HUES64 (cell line): ENCODE measurements around the gene HSPA8.
"Not testable (repeated sequence)": the region's sequence is repeated elsewhere in the genome, so short reads cannot be mapped to it uniquely, and the experiment has no call there.

Source experiments
- H3K27ac ChIP-seq: 2 replicates; pipeline ENCODE4 v1.7.0; 2013; ENCODE audit warnings: low read depth, low read length, inconsistent platforms
- H3K27me3 ChIP-seq: 2 replicates; pipeline ENCODE4 v1.6.1; 2013; ENCODE audit warnings: mild to moderate bottlenecking, low read length; ENCODE audit not compliant: insufficient read depth
- H3K36me3 ChIP-seq: 2 replicates; pipeline ENCODE4 v1.6.1; 2013; ENCODE audit warnings: mild to moderate bottlenecking, low read length; ENCODE audit not compliant: insufficient read depth
- H3K4me1 ChIP-seq: 2 replicates; pipeline ENCODE4 v1.6.1; 2013; ENCODE audit warnings: mild to moderate bottlenecking, low read length, moderate library complexity; ENCODE audit not compliant: insufficient read depth
- H3K4me3 ChIP-seq: 2 replicates; pipeline ENCODE4 v1.5.1; 2013; ENCODE audit warnings: mild to moderate bottlenecking, low read length, moderate library complexity
- H3K9ac ChIP-seq: 2 replicates; pipeline ENCODE4 v1.6.1; 2013; ENCODE audit warnings: mild to moderate bottlenecking, low read depth, low read length
- H3K9me3 ChIP-seq: 2 replicates; pipeline ENCODE4 v1.6.1; 2013; ENCODE audit warnings: low read depth, low read length; ENCODE audit not compliant: insufficient read depth
- WGBS: fragments of 150-250, 120-280 bp; methylation state at CpG from one replicate; pipeline ENCODE4 v1.1.7; 2013; ENCODE audit warnings: missing lambda C conversion rate; 5-methylcytosine and 5-hydroxymethylcytosine counted together

HSPA8 gene

GRCh38 chr11:123090168-123090567 is 28.2 kb upstream of the HSPA8 start:
- H3K27ac ChIP-seq, H3K9ac ChIP-seq, H3K9me3 ChIP-seq, H3K36me3 ChIP-seq, H3K27me3 ChIP-seq, H3K4me3 ChIP-seq, H3K4me1 ChIP-seq: not testable (repeated sequence)
- 93% methylated on average over 8 of the region's 8 CpGs for WGBS

- H3K27ac ChIP-seq, H3K4me3 ChIP-seq: not testable (repeated sequence)
- WGBS: 95% methylated on average over 10 of the region's 10 CpGs
Observed at GRCh38 chr11:123088896-123089295, 27.0 kb upstream of the HSPA8 start.

GRCh38 chr11:123087657-123088056 is 25.7 kb upstream of the HSPA8 start:
- not testable (repeated sequence) for H3K4me3 ChIP-seq, H3K4me1 ChIP-seq, H3K27ac ChIP-seq, H3K9me3 ChIP-seq, H3K27me3 ChIP-seq, H3K9ac ChIP-seq
- 93% methylated on average over 5 of the region's 5 CpGs for WGBS
- peaks cover 21% of the 10 kb centered on the region for H3K36me3 ChIP-seq

More at GRCh38 chr11:123088896-123089295, 27.0 kb upstream of the HSPA8 start:
- not testable (repeated sequence) for H3K4me1 ChIP-seq, H3K27me3 ChIP-seq, H3K9ac ChIP-seq, H3K9me3 ChIP-seq
- H3K36me3 ChIP-seq: peaks cover 11% of the 10 kb centered on the region

GRCh38 chr11:123086305-123086704 is 24.4 kb upstream of the HSPA8 start:
- no peaks in the 10 kb centered on the region for H3K4me1 ChIP-seq
- no peaks in the 10 kb centered on the region for H3K9me3 ChIP-seq
- H3K27ac ChIP-seq: no peak overlapping the region
- H3K9ac ChIP-seq: no peak overlapping the region
- H3K4me3 ChIP-seq: no peak overlapping the region
- H3K36me3 ChIP-seq: peaks cover 21% of the 10 kb centered on the region
- WGBS: 86% methylated on average over 1 of the region's 1 CpG
- H3K27me3 ChIP-seq: no peaks in the 10 kb centered on the region

DNA sequence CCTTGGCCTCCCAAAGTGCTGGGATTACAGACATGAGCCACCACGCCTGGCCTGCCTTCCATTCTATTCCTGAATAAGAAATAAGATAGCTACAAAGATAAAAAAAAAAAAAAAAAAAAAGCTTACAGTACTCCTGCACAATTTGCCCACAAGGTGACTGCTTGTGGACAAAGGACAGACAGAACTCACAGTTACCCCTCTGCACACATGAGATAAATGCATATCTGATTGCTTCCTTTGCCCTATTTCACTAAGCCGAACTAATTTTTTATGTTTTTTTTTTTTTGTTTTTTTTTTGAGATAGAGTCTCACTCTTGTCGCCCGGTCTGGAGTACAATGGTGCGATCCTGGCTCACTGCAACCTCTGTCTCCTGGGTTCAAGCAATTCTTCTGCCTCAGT is 23.6 kb upstream of the HSPA8 start:
- H3K27ac ChIP-seq: no peak overlapping the region
- no peak overlapping the region for H3K4me3 ChIP-seq
- H3K9me3 ChIP-seq: no peaks in the 10 kb centered on the region
- H3K4me1 ChIP-seq: no peaks in the 10 kb centered on the region
- H3K36me3 ChIP-seq: peaks cover 21% of the 10 kb centered on the region
- WGBS: 95% methylated on average over 5 of the region's 5 CpGs
- H3K27me3 ChIP-seq: no peaks in the 10 kb centered on the region
- no peak overlapping the region for H3K9ac ChIP-seq

- Histone ChIP-seq H3K4me1 (no peaks in the 10 kb centered on the region), H3K27me3 (no peaks in the 10 kb centered on the region), H3K9me3 (no peaks in the 10 kb centered on the region), H3K36me3 (peaks cover 26% of the 10 kb centered on the region), H3K9ac (no peak overlapping the region), H3K4me3 (no peak overlapping the region), H3K27ac (no peak overlapping the region)
- 97% methylated on average over 7 of the region's 7 CpGs for WGBS
Observed at GRCh38 chr11:123084454-123084853, 22.5 kb upstream of the HSPA8 start.

DNA sequence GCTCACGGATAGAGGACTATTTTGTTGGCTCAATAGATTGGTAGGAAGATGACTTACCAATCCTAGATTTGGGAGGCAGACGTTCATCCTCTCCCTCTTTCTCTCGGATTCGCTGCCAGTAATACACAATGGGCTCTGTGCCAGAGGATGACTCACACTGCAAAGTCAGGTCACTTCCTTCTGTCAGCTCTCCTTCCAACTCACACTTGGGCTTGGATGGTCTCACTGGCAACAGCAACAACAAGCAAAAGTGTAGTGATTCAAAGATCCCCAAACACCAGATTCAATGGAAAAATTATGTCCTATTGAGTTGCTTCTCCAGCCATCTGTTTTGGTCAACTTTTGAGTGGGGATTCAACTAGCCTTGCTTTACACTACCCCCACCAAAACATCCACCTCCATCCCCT is 21.7 kb upstream of the HSPA8 start:
- no peaks in the 10 kb centered on the region for H3K4me1 ChIP-seq
- WGBS: 76% methylated on average over 4 of the region's 4 CpGs
- peaks cover 26% of the 10 kb centered on the region for H3K36me3 ChIP-seq
- no peak overlapping the region for H3K27ac ChIP-seq
- H3K4me3 ChIP-seq: no peak overlapping the region
- H3K9me3 ChIP-seq: no peaks in the 10 kb centered on the region
- H3K27me3 ChIP-seq: no peaks in the 10 kb centered on the region
- no peak overlapping the region for H3K9ac ChIP-seq

DNA sequence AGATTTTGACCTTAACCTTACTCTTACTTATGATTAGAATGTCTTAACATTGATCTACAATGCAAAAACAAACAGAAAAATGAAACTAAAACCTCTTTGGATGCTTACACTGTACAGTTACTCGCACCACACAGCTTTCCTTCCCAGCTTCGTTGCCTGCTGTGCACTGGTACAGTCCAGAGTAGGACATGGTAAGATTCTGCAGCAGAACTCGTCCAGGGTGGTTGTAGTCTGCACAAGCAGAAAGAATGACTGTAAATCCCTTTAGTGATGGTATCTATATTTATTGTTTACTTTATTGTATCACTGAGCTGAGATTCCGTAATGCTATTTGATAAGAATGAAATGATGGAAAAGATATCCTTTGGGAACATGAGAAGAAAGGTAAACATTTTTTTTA is 21.0 kb upstream of the HSPA8 start:
- no peaks in the 10 kb centered on the region for H3K9me3 ChIP-seq
- 97% methylated on average over 4 of the region's 4 CpGs for WGBS
- H3K27me3 ChIP-seq: no peaks in the 10 kb centered on the region
- peaks cover 26% of the 10 kb centered on the region for H3K36me3 ChIP-seq
- H3K4me1 ChIP-seq: no peaks in the 10 kb centered on the region
- H3K27ac ChIP-seq: no peak overlapping the region
- H3K4me3 ChIP-seq: no peak overlapping the region
- no peak overlapping the region for H3K9ac ChIP-seq

GRCh38 chr11:123080015-123080414 is 18.1 kb upstream of the HSPA8 start:
- Histone ChIP-seq H3K4me1 (no peaks in the 10 kb centered on the region), H3K27me3 (no peaks in the 10 kb centered on the region), H3K4me3 (no peak overlapping the region), H3K9ac (no peak overlapping the region), H3K36me3 (peaks cover 26% of the 10 kb centered on the region), H3K9me3 (no peaks in the 10 kb centered on the region), H3K27ac (no peak overlapping the region)
- WGBS: 86% methylated on average over 1 of the region's 1 CpG

GRCh38 chr11:123076484-123076883 is 14.5 kb upstream of the HSPA8 start:
- no peaks in the 10 kb centered on the region for H3K9me3 ChIP-seq
- no peak overlapping the region for H3K4me3 ChIP-seq
- 95% methylated on average over 2 of the region's 2 CpGs for WGBS
- peaks cover 22% of the 10 kb centered on the region for H3K36me3 ChIP-seq
- H3K4me1 ChIP-seq: no peaks in the 10 kb centered on the region
- no peak overlapping the region for H3K9ac ChIP-seq
- H3K27ac ChIP-seq: no peak overlapping the region
- no peaks in the 10 kb centered on the region for H3K27me3 ChIP-seq

DNA sequence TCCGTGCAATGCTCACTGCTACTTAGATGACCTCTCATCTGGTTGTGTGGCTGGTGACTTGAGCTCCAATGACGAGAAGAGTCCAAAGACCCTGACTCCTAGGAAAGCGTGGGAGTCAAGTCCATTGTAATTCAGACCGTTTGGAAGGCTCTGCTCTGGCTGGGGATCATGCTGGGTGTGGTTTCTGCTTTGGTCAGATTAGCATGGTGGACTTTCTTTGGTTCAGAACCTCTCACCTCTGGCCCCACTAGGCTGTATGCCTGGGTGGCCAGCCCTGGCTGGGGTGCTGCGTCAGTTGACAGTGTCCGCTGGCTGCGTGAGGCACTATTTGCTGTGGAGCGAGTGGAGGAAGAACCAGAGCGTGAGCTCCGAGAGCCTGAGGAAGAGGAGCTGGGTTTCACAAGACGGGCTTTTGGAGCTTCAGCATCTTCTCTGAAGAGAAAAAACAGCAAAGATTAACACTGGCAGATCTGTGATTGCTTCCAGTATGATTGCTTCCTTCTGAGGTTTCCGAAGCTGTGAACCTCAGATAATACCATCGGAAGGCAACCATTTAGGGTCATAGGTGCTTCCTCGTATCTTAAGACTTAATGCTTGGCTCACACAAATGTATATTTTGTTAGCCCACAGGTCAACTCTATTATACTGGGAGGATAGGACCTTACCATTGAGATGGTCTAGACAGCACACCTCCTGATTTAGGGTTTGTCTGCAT is 11.6 kb upstream of the HSPA8 start:
- H3K27ac ChIP-seq: no peak overlapping the region
- H3K36me3 ChIP-seq: peaks cover 17% of the 10 kb centered on the region
- no peaks in the 10 kb centered on the region for H3K9me3 ChIP-seq
- no peak overlapping the region for H3K9ac ChIP-seq
- no peak overlapping the region for H3K4me3 ChIP-seq
- H3K27me3 ChIP-seq: no peaks in the 10 kb centered on the region
- WGBS: 90% methylated on average over 14 of the region's 14 CpGs
- peaks cover 15% of the 10 kb centered on the region for H3K4me1 ChIP-seq

DNA sequence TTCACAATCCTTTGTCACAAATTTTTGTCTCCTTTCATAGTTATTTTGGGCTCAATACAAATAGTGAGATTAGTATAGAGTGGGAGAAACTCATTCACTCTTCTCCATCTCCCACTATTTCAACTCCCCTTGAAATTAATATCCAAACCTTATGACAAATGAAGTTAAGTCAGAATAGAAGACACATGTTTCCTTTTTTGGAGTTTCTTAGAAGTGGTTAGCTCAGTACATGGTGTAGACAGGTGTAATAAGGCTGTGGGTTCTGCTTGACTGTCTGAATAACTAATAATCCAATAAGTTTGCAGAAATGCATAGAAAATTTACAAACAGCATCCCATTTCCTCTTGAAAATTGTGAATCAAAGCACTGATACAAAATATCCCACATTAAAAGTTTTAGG is 10.8 kb upstream of the HSPA8 start:
- no peaks in the 10 kb centered on the region for H3K9me3 ChIP-seq
- no peak overlapping the region for H3K27ac ChIP-seq
- no peaks in the 10 kb centered on the region for H3K27me3 ChIP-seq
- H3K9ac ChIP-seq: no peak overlapping the region
- no peak overlapping the region for H3K4me3 ChIP-seq
- H3K4me1 ChIP-seq: peaks cover 15% of the 10 kb centered on the region
- H3K36me3 ChIP-seq: peaks cover 17% of the 10 kb centered on the region
